HG03558 (cell line): ENCODE results near the gene TENT4A.
"Not testable (repeated sequence)": the region's sequence is repeated elsewhere in the genome, so short reads cannot be mapped to it uniquely, and the experiment has no call there.

Experiments used
- ATAC-seq: cut with Tn5 transposase; IDR thresholded peaks from one replicate; pipeline ENCODE4 v1.9.1; 2021; ENCODE audit warnings: moderate number of reproducible peaks; ENCODE audit not compliant: unreplicated experiment; ENCODE audit errors: extremely low read depth

The TENT4A gene

DNA sequence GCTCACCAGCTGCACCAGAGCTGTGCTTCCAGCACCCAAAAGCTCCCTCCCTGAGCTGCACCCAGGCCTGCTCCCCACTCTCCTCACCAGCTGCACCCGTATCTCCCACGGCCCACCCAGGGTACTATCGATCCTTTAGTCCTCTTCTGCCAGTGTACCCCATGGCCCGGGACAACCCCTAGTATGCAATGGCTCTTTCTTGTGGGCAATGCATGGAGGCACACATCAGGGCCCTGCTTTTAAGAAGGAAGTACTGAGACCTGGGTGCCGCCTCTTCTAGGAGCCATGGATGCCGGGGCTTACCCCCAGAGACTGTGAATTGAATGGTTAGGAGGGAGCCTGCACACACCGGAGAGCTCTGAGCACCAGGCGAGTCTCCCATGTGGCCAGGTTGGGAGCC lies 49.5 kb downstream of the TENT4A start:
- ATAC-seq, result no peak

DNA sequence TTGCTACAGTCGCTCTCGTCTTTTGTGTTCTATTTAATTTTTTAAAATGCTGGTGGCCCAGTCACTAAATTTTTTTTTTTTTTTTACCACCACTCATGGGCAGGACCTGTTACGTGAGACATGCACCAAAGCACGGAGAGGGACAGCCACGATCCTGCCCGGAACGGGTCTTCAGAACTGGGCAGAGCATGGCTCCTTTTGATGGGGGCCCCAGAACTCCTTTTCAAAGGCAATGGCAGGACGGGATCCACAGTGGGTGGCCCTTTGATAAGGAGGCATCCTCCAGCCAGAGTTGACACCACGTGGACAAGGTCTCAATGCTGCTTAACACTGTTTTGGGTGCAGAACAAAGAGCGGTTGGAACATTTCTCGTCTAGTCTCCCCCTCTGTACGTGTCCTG lies 50.0 kb downstream of the TENT4A start:
- ATAC-seq, result no peak

DNA sequence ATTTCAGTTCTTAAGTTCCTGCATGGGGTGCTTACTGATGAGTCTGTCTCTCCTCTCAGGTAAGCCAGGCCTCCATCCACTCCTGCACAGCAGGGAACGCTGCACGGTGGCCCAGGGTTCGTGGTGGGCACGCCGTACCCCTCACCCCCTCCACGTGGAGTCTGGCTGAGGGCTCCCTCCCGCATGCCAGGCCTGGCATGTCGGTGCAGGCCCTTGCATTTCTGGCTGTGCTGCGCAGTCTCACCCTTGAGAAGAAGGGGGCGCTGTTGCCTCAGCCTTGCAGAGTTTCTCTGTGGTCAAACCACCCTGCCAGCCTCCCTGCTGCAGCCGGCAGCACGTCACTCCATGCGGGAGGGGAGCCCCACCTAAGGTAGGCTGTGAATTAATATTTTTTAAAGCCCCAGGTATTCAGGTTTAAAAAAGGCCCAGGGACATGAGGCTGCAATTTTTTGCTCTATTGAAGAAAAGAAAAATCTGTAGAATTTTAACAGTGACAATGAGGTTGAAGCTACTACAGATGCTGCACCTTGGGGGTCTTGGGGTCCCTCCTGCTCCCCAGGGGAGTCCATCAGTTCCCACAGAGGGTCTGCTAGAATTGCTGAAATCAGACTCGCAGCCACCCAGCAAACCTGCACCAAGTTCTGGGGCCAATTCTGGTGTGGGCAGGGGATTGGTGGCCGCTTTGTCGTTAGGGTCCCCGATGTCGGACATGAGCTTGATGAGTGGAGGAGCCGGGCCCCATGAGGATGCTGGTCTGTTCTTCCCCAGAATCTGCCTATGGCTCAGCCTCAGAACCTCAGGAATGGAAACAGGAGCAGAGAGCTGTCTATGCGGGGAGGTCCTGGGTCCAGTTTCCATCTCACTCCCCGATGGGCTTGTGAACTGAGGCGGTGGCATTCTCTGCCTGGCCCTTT lies 52.6 kb downstream of the TENT4A start:
- peak; percentile 75 for ATAC-seq

DNA sequence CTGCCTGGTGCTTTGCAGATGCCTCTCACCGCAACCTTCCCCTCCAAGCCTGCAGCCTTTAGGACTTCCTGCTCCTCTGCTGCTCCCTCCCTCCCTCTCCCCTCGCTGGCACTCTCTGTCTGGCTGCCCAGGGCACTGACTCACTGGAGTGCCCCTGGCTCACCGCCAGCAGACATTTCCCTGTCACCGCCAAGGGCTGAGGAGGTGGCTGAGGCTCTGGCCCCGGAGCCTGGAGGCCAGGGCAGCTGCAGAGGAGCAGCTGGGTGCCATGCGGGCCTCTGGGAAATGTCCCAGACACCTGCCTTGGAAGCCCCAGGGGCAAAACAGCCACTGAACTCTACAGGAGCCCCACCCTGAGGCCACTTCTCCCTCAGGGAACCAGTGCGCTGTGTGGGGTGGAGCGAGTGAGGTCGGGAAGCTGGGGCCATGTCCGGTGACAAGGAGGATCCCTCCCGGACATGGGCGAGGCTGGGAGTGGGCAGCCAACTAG lies 53.4 kb downstream of the TENT4A start:
- peak; percentile 31 for ATAC-seq

DNA sequence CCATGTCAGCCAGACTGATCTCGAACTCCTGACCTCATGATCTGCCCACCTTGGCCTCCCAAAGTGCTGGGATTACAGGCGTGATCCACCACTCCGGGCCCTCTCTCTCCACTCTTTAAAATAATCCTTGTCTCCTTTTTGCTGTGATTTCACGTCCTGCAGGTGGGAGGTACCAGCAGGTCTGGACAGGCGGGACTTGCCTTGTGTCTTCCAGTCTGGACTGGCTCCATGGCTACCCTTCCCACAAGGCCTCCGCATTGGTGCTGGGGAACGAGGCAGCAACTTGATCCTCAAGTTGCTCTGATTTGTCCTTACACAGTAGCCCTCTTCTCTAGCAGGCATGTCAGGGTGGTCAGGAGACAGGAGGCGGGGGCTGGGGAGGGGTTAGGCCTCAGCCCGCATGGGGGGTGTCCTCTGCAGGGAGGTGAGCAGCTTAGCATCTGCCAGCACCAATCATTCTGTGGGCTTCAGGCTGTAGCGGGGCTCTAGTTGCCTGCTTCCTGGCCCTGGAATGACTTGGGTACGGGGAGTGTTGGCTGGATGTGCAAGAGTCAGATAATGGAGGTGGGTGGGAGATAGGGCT lies 54.3 kb downstream of the TENT4A start:
- ATAC-seq, result no peak

DNA sequence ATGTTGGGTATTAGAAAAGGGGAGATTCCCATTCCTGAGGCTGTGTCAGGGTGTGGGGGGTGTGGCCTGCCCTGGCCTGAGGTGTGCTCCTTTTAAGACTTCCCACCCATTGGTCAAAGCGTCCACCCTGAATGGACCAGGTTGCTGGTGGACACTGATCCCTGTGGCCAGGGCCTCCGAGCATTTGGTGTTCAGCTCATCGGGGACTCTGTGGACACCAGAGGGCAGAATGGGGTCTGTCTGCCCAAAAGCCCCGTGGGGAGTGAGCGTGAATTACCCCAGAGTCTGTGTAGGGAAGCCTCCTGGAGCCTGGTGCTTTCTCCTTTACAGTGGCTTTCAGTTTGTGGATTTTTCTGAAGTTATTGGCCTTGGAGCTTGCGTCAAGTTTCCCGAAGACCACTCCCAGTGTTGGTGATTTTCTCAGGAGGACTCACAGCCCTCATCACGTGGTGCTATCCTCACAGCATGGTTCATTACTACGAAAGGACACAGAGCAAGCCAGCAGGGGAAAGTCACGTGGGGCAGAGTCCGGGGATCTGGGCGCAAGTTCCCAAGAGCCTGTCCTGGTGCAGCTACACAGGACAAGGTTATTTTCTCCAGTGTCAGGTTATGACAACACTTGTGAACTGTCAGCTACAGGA lies 55.5 kb downstream of the TENT4A start:
- no peak for ATAC-seq

DNA sequence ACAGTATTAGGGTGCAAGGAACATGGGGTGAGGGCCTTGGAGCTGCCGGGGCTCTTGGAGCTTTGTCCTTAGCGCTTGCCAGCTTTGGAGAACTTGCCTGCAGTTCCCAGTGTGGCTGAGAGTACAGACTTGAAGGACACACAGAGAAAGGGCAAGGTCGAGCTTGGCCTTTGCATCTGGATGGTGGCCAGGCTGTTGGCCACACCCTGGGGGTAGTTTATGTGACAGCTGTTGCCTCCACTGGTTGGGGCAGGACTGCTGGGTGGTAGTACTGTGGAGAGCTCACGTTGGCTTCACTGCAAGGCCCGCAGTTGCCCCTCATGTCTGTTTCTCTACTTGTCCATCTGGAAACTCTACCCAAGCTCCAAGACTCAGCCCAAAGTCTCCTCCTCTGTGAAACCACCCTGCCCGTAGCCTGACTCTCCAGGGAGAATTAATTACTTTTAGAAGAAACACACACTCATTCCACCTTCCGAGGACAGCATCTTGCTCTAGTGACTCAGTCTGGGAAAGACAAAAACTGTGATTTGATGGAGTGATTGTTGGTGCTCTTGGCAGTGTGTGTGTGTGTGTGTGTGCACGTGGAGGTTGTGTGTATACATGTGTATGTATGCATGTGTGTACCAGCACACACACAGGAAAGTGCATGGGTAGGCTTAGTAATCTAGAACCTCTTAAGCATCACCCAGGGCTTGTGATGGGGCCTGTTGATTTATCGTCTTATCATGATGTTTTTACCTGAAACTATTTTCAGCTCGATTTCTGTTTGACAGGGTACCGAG lies 57.8 kb downstream of the TENT4A start:
- no peak for ATAC-seq

DNA sequence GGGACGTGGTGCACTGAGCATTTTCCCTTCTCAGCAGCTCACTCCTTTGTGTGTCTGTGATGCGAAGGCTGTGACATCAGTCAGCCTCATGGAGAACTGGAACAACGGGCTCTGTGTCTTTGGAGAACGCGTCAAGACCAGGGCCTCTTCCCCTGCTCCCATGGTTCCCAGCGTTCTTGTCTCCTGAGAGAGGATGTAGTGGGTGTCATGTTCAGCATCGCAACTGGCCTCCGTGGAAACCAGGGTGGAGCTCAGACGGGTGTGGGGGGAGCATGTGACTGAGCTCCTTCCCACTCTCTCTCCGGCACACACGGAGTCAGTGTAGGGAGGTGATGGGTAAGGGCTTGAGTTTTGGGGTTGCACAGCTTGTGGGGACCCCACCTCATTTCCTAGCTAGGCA lies 59.7 kb downstream of the TENT4A start:
- ATAC-seq, result no peak

DNA sequence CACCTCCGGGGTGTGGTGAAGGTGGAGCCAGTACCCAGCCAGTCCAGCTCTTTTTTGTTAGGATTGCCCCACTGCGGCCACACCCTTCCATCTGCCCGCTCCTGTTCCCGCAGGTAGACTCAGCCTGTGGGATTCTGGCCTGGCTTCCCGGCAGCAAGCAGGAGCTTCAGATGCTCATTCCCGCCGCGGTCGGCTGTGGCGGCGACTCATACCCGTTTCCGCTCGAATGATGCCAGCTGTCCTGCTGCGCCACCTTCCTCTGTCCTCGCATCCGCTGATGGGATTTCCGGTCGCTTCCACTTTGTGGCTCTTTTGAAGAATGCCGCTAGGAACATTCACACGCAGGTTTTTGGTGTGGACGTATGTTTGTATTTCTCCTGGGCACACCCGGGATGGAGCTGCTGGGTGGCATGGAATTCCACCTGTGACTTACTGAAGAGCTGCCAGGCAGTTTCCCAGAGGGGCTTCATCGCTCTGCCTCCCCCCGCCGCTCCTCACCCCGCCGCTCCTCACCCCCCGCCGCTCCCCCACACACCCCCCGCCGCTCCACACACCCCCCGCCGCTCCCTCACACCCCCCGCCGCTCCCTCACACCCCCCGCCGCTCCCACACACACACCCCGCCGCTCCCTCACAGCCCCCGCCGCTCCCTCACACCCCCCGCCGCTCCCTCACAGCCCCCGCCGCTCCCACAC lies 60.3 kb downstream of the TENT4A start:
- no peak for ATAC-seq

DNA sequence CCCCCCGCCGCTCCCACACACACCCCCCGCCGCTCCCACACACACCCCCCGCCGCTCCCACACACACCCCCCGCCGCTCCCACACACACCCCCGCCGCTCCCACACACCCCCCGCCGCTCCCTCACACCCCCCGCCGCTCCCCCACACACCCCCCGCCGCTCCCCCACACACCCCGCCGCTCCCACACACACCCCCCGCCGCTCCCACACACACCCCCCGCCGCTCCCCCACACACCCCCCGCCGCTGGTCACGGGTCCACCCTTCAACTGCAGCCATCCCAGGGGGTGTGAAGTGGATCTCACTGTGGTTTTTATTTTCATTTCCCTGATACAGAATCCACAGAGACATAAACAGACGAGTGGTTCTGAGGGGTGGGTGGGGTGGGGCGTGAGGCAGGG lies 61.0 kb downstream of the TENT4A start:
- not testable (repeated sequence) for ATAC-seq

DNA sequence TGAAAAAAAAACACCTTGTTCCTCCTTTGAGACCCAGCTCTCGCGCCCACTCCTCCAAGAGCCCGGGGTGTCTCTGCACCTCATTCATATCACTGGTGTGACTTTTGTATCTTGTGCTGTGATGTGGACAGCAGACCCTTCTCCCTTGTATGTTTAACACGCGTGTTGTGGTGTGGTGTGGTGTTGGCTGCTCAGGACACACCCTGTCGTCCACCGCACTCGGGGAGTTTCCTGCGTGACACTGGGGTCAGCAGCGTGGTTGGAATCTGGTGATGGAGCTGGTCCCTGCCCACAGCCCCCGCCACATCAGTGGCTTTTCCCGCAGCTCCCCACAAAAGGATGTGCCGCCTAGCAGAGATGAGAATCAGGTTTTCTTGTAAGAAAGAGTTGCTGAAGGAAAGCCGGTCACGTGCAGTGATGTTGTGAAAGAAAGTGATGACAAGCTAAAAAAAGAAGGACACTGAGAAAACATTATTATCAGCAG lies 61.5 kb downstream of the TENT4A start:
- no peak for ATAC-seq

DNA sequence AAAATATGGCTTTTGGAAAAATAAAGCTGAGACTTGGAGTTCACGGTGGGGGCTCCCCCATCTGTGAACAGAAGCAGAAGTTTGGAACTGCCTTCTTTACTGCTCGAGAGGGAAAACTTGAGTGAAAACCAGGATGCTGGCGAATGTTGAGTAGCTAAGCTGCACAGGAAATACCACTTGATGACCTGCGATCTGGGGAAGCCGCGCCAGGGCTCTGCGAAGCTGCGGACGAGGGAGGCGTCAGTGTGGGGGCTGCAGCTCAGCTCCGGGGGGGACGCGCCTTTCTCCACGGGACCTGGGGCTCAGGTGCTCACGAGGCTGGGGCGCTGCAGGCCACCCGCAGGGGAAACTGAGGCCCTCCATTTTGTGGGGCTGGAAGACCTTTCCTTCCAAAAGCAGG lies 62.3 kb downstream of the TENT4A start:
- ATAC-seq, result no peak

DNA sequence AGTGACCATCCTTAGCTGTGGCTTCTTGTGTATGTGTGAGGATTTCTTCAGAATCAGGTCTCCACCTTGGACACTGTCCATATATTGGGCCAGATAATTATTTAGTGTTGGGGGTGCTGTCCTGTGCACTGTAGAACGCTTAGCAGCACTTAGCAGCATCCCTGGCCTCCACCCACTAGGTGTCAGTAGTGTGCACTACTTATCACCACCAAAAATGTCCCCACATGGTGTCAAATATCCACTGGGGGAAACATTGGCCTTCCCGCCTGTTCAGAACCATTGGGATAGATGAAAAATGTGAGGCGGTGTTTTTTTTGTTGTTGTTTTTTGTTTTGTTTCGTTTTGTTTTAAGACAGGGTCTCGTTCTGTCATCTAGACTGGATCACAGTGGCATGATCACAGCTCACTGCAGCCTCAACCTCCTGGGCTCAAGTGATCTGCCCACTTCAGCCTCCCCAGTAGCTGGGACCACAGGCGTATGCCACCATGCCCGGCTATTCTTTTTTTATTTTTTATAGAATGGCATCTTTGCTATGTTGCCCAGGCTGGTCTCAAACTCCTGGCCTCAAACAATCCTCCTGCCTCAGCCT lies 67.7 kb downstream of the TENT4A start:
- no peak for ATAC-seq

DNA sequence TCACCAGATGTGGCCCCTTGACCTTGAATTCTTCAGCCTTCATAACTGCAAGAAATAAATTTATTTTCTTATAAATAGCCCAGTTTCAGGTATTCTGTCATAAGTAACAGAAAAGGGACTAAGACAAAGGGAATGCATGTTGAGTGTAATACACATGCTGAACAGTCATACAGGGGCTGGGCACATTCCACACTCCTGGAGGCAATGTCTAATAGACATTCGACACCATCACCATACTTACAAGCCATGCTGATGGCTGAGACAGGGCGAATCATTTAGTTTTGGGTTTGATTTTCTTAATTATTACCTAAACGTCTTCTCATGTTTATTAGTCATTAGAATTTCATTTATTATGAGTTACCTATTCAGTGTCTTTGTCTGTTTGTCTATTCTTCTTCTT lies 68.5 kb downstream of the TENT4A start:
- no peak for ATAC-seq

DNA sequence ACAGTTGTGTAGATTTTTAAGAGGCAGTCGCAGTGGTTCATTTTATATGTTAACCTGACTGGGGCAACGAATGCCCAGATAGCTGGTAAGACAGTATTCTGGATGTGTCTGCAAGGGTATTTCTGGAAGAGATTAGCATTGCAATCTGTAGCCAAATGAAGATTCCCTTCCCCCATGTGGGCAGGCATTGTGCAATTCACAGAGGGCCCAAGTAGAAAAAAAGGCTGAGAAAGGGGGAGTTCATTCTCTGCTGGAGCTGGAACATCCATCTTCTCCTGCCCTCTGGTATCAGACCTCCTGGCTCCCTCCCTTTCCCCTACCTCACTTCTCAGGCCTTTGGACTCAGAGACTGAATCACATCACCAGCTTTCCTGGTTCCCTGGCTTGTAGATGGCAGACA lies 70.6 kb downstream of the TENT4A start:
- ATAC-seq, result no peak

DNA sequence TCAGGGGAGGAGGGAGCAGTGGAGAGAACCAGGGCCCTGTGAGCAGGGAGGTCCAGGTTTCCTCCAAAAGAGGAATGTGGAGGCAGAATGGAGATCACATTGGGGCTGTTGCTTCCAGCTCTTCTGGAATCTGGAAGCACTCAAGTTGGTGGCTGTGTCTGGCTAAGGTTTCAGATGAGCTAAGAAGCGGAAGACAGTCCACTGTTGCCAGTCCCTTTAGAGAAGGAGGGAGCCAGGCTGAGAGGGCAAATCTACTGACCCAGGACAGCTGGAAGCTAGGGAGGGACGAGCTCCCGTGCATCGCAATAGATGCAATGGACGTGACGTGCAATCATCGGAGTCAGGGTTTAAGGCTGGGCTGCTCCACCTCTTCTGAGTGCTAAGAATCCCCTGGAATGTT lies 71.2 kb downstream of the TENT4A start:
- ATAC-seq, result no peak

DNA sequence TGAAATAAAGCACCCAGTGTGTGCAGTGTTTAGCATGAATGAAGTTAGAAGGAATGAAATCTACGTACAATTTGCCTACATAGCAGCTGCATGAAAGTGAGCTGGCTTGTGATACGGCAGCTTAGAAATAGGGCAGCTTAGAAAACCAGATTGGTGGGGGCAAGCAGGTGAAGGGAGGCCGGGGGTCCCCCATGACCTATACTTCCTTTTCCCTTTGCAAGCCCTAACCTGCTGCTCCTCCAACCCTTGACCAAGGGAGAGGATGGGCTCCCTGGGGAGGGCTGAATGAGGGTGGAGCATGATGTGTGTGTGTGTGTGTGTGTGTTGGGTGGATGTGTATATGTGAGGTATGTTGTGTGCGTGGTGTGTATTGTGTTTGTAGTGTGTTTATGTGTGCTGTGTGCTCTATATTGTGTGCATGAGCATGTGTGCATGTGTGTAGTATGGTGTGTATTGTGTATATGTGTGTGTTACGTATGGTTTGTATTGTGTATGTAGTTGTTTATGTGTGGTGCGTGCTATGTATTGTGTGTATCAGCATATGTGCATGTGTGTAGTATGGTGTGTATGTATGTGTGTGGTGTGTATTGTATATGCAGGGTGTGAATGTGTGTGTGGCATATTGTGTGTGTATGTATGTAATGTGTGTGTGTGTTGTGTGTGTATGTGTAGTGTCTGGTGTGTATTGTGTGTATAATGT lies 72.1 kb downstream of the TENT4A start:
- ATAC-seq, result no peak

DNA sequence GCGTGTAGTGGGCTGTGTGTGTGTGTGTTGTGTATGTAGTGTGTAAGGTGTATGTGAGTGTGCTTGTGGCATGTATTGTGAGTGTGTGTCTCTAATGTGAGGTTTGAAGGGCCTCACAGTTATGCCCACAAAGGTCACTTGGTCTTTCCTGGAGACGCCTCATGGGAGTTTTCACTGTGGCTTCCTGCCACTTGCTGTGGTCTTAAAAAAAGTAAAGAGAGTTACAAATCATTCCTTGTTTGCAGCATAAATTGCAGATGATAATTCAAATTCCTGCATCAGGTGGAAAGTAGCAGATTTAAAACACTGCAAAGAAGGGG lies 72.6 kb downstream of the TENT4A start:
- ATAC-seq, result no peak
